Esophagus squamous epithelium (tissue), 5 donors: ENCODE measurements around the gene CPSF3. TPM values are rescaled to one million over a fixed set of nuclear protein-coding genes. Genes with fewer than 3 reads are reported as not detected.
A peak's percentile ranks its signal among the peaks of the same experiment; 100 is the strongest.
"Not testable (repeated sequence)": the region's sequence is repeated elsewhere in the genome, so short reads cannot be mapped to it uniquely, and the experiment has no call there.

ENCODE experiments used
- DNase-seq: peaks from one replicate; lab custom pipeline; 2025; lab: John Stamatoyannopoulos, UW
- H3K27ac ChIP-seq, 4 donors: fragments of 200-600 bp; sonication (generic); one replicate each; pipeline ENCODE4 v1.5.1; 2016 to 2019; ENCODE audit warnings: mild to moderate bottlenecking in 1 of 4
- H3K27me3 ChIP-seq, 4 donors: fragments of 200-600 bp; sonication (generic); 1 replicate in 3 of 4; 2 replicates in 1 of 4; pipeline versions ENCODE4 v1.5.1 to v1.6.0; 2017 to 2021; ENCODE audit warnings: antibody characterized with exemption in 1 of 4
- H3K36me3 ChIP-seq, 3 donors: fragments of 200-600 bp; sonication (generic); one replicate each; pipeline ENCODE4 v1.5.1; 2016 to 2019
- H3K4me1 ChIP-seq, 3 donors: fragments of 200-600 bp; sonication (generic); one replicate each; pipeline ENCODE4 v1.5.1; 2017 to 2019
- H3K4me3 ChIP-seq, 4 donors: fragments of 200-600 bp; sonication (generic); 1 replicate in 3 of 4; 2 replicates in 1 of 4; pipeline ENCODE4 v1.5.1; 2016 to 2019; ENCODE audit warnings: mild to moderate bottlenecking in 2 of 4, moderate library complexity in 1 of 4
- H3K9me3 ChIP-seq, 3 donors: fragments of 200-600 bp; sonication (generic); one replicate each; pipeline ENCODE4 v1.5.1; 2016 to 2019
- CTCF ChIP-seq, 6 experiments: fragments of 450-650 bp in 4 of 6; fragments of 200-600 bp in 2 of 6; sonication (generic) in 2 of 6; IDR thresholded peaks; one replicate each; pipeline ENCODE4 v1.5.1; 2016 to 2019; ENCODE audit warnings: antibody characterized with exemption in 6 of 6, mild to moderate bottlenecking in 4 of 6, moderate library complexity in 4 of 6
- POLR2A ChIP-seq, 4 donors: fragments of 450-650 bp; IDR thresholded peaks; one replicate each; pipeline ENCODE4 v1.6.1; 2017; ENCODE audit warnings: antibody characterized with exemption in 4 of 4, mild to moderate bottlenecking in 4 of 4, moderate library complexity in 3 of 4
- WGBS, 2 donors: methylation state at CpG; one replicate each; pipeline ENCODE4 v1.1.5; 2018; 5-methylcytosine and 5-hydroxymethylcytosine counted together
- intact Hi-C: fragments of 100-400 bp; cut with DNase I; formaldehyde crosslinking; loops from one replicate; pipeline ENCODE4 v1.15.0; 2022
- total RNA-seq, 4 donors: library from RNA; depleted of rRNA; stranded (reverse); fragments of >200 nt; gene quantifications; one replicate each; pipeline ENCODE4 v1.1.0, GENCODE V29; 2016
- donor health status: DM: yes; HTN: yes; CAD: no.

The CPSF3 gene
- total RNA-seq, 4 donors from 2014 or later: 20.4 to 27.9 (median 24.0) TPM

- H3K27ac ChIP-seq: no peak overlapping the region
- intact Hi-C loops: no loop called here
Measured at GRCh38 chr2:9492927-9493326, 69.5 kb downstream of the CPSF3 start.

GRCh38 chr2:9493478-9493877, 70.0 kb downstream of the CPSF3 start:
- H3K9me3 ChIP-seq: no peaks in the 10 kb centered on the region
- H3K36me3 ChIP-seq: peaks cover 22 to 100% (median 61%) of the 10 kb centered on the region in 3 donors
- no peak for DNase-seq
- intact Hi-C loops: no loop called here
- WGBS, 2 donors: 67 to 76% methylated on average over 3 of the region's 3 CpGs
- no peak for TF ChIP-seq POLR2A (IDR thresholded peaks at IDR 0.05)
- no peak for TF ChIP-seq CTCF (IDR thresholded peaks at IDR 0.05)
- H3K4me3 ChIP-seq: no peak overlapping the region
- H3K4me1 ChIP-seq: no peaks in the 10 kb centered on the region
- H3K27me3 ChIP-seq: no peaks in the 10 kb centered on the region
- no peak overlapping the region for H3K27ac ChIP-seq

More at GRCh38 chr2:9492927-9493326, 69.5 kb downstream of the CPSF3 start:
- H3K27me3 ChIP-seq: no peaks in the 10 kb centered on the region
- no peak for TF ChIP-seq POLR2A (IDR thresholded peaks at IDR 0.05)
- no peaks in the 10 kb centered on the region for H3K4me1 ChIP-seq
- no peaks in the 10 kb centered on the region for H3K9me3 ChIP-seq
- no peak for DNase-seq
- H3K36me3 ChIP-seq: peaks cover 22 to 100% (median 60%) of the 10 kb centered on the region in 3 donors
- 73 to 76% methylated on average over 2 of the region's 2 CpGs for WGBS, 2 donors
- H3K4me3 ChIP-seq: no peak overlapping the region

- Histone ChIP-seq H3K27ac (no peak overlapping the region), H3K9me3 (no peaks in the 10 kb centered on the region), H3K4me1 (no peaks in the 10 kb centered on the region), H3K4me3 (no peak overlapping the region), H3K36me3 (peaks cover 22 to 100% (median 64%) of the 10 kb centered on the region in 3 donors), H3K27me3 (no peaks in the 10 kb centered on the region)
- TF ChIP-seq POLR2A (IDR thresholded peaks at IDR 0.05) (no peak), CTCF (IDR thresholded peaks at IDR 0.05) (no peak)
- WGBS, 2 donors: 94 to 96% methylated on average over 1 of the region's 1 CpG
- intact Hi-C loops: no loop called here
- DNase-seq: no peak
Measured at GRCh38 chr2:9494081-9494480, 70.6 kb downstream of the CPSF3 start.

- Histone ChIP-seq H3K4me3 (no peak overlapping the region), H3K4me1 (peaks cover 0 to 3% (median 0%) of the 10 kb centered on the region in 3 donors), H3K27ac (peak overlapping the region in 1 of 4 donors; percentile 18), H3K27me3 (no peaks in the 10 kb centered on the region), H3K36me3 (peaks cover 11 to 98% (median 49%) of the 10 kb centered on the region in 3 donors), H3K9me3 (no peaks in the 10 kb centered on the region)
- DNase-seq: no peak
- intact Hi-C loops: no loop called here
- TF ChIP-seq POLR2A (IDR thresholded peaks at IDR 0.05) (no peak), CTCF (IDR thresholded peaks at IDR 0.05) (no peak)
- 66 to 75% methylated on average over 4 of the region's 4 CpGs for WGBS, 2 donors
Measured at GRCh38 chr2:9497017-9497416, 73.6 kb downstream of the CPSF3 start.

GRCh38 chr2:9498210-9498609, 74.8 kb downstream of the CPSF3 start:
- TF ChIP-seq CTCF (IDR thresholded peaks at IDR 0.05): no peak
- TF ChIP-seq POLR2A (IDR thresholded peaks at IDR 0.05): no peak
- H3K36me3 ChIP-seq: peaks cover 11 to 98% (median 42%) of the 10 kb centered on the region in 3 donors

GRCh38 chr2:9508931-9509330, 85.5 kb downstream of the CPSF3 start:
- TF ChIP-seq POLR2A (IDR thresholded peaks at IDR 0.05) (no peak), CTCF (IDR thresholded peaks at IDR 0.05) (no peak)
- H3K36me3 ChIP-seq: peaks cover 0 to 100% (median 14%) of the 10 kb centered on the region in 3 donors

More at GRCh38 chr2:9498210-9498609, 74.8 kb downstream of the CPSF3 start:
- WGBS, 2 donors: 40 to 88% methylated on average over 1 of the region's 1 CpG
- peaks cover 0 to 6% (median 0%) of the 10 kb centered on the region in 3 donors for H3K4me1 ChIP-seq
- no peaks in the 10 kb centered on the region for H3K9me3 ChIP-seq
- H3K27me3 ChIP-seq: no peaks in the 10 kb centered on the region
- no peak overlapping the region for H3K27ac ChIP-seq
- DNase-seq: no peak
- no peak overlapping the region for H3K4me3 ChIP-seq
- intact Hi-C loops: no loop called here

GRCh38 chr2:9513946-9514345, 90.5 kb downstream of the CPSF3 start:
- H3K4me1 ChIP-seq, intact Hi-C loops, H3K4me3 ChIP-seq, DNase-seq, H3K27ac ChIP-seq, H3K9me3 ChIP-seq, H3K27me3 ChIP-seq: not testable (repeated sequence)
- 94 to 95% methylated on average over 3 of the region's 3 CpGs for WGBS, 2 donors
- peaks cover 0 to 100% (median 17%) of the 10 kb centered on the region in 3 donors for H3K36me3 ChIP-seq

More at GRCh38 chr2:9508931-9509330, 85.5 kb downstream of the CPSF3 start:
- intact Hi-C loops: no loop called here
- no peak overlapping the region for H3K4me3 ChIP-seq
- WGBS, 2 donors: 20 to 31% methylated on average over 1 of the region's 1 CpG
- no peaks in the 10 kb centered on the region for H3K9me3 ChIP-seq
- H3K27me3 ChIP-seq: no peaks in the 10 kb centered on the region
- H3K4me1 ChIP-seq: no peaks in the 10 kb centered on the region
- DNase-seq: no peak
- no peak overlapping the region for H3K27ac ChIP-seq
